ENCODE data around the gene ZNF318. TPM values are rescaled to one million over a fixed set of nuclear protein-coding genes. Genes with fewer than 3 reads are reported as not detected.

The ZNF318 gene
- total and polyA plus RNA-seq, 10 of the 15 experiments (the other 5 are each of a cell fraction or from before 2014, with no cell fraction given), result 3.4 to 79.8 (median 13.7) TPM

GRCh38 chr6:43308101-43308989 is 61.1 kb downstream of the ZNF318 start, which contains the start of gene CRIP3 (continued):
- TF ChIP-seq USF2 (IDR thresholded peaks at IDR 0.05; ENCODE audit: borderline replicate concordance, low read depth, low read length) (no peak), DPF2 (IDR thresholded peaks at IDR 0.05) (peak; percentile 100), PML (IDR thresholded peaks at IDR 0.05; ENCODE audit: low read length) (no peak), IRF5 (IDR thresholded peaks at IDR 0.05; ENCODE audit: borderline replicate concordance) (no peak), YY1 (IDR thresholded peaks at IDR 0.05; ENCODE audit: low read depth, low read length) (no peak), GATAD2B (conservative IDR thresholded peaks at IDR 0.05; ENCODE audit: low read depth) (no peak), RELB (IDR thresholded peaks at IDR 0.05; ENCODE audit: low read depth) (no peak), TCF12 (IDR thresholded peaks at IDR 0.05; ENCODE audit: low read depth, low read length) (no peak), RB1 (IDR thresholded peaks at IDR 0.05; ENCODE audit: borderline replicate concordance) (no peak), BHLHE40 (IDR thresholded peaks at IDR 0.05; ENCODE audit: borderline replicate concordance in 1 of 2, low read depth in 2 of 2, low read length in 1 of 2) (peak in 1 of 2 experiments; percentile 32; a peak in 1 of 4 replicates), USF1 (IDR thresholded peaks at IDR 0.05; ENCODE audit: borderline replicate concordance, extremely low read length, insufficient read depth, low read depth, low read length) (no peak), EP300 (IDR thresholded peaks at IDR 0.05; ENCODE audit: borderline replicate concordance in 1 of 2, control insufficient read depth in 1 of 2, low read depth in 2 of 2, low read length in 2 of 2) (no peak), SREBF1 (IDR thresholded peaks at IDR 0.05; ENCODE audit: low read length) (no peak), ZBTB11 (CRISPR knock-in tag; IDR thresholded peaks at IDR 0.05) (no peak), NFYA (IDR thresholded peaks at IDR 0.05; ENCODE audit: borderline replicate concordance, low read depth, low read length) (no peak), IRF4 (IDR thresholded peaks at IDR 0.05; ENCODE audit: low read depth, low read length) (no peak), RELA (IDR thresholded peaks at IDR 0.05; ENCODE audit: borderline replicate concordance, partially characterized antibody) (no peak), PKNOX1 (IDR thresholded peaks at IDR 0.05) (no peak)
